Fibroblast of peridontal ligament (primary cell): ENCODE measurements around the gene UGT1A3.
"Not testable (repeated sequence)": the region's sequence is repeated elsewhere in the genome, so short reads cannot be mapped to it uniquely, and the experiment has no call there.

Source experiments
- DNase-seq: peaks from one replicate; pipeline ENCODE4 v3.0.0-alpha.2; 2010; ENCODE audit errors: extremely low read depth

UGT1A3 gene

DNA sequence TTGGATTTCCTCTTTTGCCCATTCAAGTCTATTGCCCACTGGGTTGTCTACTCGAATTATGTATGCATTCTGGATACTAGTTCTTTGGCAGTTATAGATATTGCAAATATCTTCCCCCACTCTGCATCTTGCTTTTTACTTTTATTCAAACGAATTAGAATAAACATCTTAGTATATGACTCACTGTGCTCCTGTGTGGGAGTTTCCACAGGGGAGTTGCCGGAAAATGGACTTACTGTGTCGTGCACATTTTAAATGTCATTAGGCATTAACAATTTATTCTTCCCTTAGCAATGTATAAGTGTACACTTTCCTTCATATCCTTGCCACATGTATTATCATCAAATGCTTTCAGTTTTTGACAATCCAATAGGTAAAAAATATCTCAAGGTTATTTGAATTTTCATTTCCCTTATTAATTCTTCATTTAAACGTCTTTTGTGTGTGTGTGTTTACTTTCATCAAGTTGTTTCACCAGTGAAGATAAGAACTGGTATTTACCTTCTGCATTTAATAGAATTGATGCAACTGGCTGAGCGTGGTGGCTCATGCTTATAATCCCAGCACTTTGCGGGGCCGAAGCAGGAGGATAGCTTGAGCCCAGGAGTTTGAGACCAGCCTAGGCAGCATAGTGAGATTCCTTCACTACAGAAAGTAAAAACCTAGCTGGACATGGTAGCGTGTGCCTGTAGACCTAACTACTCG is 20.8 kb upstream of the UGT1A3 start:
- peak; percentile 22 for DNase-seq

- no peak for DNase-seq
Observed at GRCh38 chr2:233708942-233709341, 19.9 kb upstream of the UGT1A3 start.

GRCh38 chr2:233711312-233712008 is 17.4 kb upstream of the UGT1A3 start:
- peak; percentile 74 for DNase-seq

DNA sequence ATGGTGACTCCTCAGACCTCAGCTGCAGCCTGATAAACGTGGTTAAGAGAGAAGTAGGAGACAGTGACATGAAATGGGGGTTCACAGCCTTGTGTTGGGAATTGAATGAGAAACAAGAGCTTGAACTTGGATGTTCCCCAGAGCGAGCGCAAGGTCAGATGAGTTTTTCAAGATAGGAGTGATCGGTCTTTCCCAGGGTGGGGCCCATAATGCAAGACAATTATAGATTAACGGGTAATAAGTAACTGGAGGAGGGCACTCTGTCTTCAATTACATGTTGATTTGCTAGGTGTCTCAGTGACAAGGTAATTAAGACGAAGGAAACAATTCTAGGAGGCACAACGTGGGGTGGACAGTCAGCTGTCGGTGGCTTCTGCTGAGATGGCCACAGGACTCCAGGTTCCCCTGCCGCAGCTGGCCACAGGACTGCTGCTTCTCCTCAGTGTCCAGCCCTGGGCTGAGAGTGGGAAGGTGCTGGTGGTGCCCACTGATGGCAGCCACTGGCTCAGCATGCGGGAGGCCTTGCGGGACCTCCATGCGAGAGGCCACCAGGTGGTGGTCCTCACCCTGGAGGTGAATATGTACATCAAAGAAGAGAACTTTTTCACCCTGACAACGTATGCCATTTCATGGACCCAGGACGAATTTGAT is 16.1 kb upstream of the UGT1A3 start, which contains the start of gene UGT1A5:
Gene UGT1A5 (plus strand): TSS at position 297 of the 651 bp plus-strand sequence. CDS start 85 bp downstream, at position 382.
- DNase-seq, result no peak

GRCh38 chr2:233713262-233713615 is 15.6 kb upstream of the UGT1A3 start:
- no peak for DNase-seq

DNA sequence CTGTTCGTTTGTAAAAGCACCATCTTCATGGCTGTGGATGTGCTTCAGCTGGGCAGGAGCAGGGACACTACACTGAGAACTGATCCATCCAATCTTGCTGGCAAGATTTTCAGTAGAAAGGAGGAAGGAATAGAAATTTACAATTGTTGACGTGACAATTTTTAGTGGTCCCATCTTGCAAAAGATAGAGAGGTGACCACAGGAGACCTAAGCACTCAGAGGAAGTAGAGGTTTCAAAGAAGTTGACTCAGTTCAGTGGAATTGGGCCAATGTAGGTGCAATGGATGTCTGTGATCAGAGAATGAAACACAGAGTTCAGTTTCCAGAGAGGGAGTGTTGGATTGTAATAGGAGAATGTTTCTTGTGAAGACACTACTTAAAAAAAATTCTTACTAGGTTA is 14.7 kb upstream of the UGT1A3 start:
- no peak for DNase-seq

GRCh38 chr2:233718552-233718951 is 10.3 kb upstream of the UGT1A3 start, which contains the start of gene UGT1A4:
Gene UGT1A4 (plus strand): TSS chr2:233718736. CDS start chr2:233718821, 85 bp downstream.
- DNase-seq, result no peak

DNA sequence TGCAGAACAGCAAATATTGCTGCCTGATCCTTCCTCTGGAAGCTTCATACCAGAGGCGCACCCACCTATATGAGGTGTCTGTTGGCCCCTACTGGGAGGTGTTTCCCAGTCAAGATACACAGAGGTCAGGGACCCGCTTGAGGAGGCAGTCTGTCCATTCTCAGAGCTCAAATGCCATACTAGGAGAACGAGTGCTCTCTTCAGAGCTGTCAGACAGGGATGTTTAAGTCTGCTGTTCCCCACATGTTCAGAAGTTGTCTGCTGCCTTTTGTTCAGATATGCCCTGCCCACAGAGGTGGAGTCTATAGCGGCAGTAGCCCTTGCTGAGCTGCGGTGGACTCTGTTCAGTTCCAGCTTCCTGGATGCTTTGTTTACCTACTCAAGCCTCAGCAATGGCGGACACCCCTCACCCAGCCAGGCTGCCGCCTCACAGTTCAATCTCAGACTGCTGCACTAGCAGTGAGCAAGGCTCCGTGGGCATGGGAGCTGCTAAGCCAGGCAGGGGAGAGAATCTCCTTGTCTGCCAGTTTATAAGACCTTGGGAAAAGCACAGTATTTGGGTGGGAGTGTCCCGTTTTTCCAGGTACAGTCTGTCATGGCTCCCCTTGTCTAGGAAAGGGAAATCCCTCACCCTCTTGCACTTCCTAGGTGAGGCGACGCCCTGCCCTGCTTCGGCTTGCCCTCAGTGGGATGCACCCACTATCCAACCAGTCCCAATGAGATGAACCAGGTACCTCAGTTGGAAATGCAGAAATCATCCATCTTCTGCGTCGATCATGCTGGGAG is 8.2 kb downstream of the UGT1A3 start:
- not testable (repeated sequence) for DNase-seq

DNA sequence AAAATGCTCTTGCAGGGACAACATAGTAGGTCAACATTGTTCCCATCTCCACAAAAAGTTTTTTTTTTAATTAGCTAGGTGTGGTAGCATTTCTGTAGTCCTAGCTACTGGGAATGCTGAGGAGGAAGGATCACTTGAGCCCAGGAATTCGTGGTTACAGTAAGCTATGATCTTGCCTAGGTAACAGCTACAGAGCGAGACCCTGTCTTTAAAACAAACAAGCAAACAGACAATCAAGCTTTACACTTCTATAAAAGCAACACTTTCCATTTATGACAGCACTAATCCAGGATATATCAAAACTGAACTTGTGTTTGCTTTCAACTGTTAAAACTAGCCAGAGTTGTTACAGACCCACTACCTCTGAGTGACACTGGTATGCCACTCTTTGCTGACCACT is 12.0 kb downstream of the UGT1A3 start:
- no peak for DNase-seq

DNA sequence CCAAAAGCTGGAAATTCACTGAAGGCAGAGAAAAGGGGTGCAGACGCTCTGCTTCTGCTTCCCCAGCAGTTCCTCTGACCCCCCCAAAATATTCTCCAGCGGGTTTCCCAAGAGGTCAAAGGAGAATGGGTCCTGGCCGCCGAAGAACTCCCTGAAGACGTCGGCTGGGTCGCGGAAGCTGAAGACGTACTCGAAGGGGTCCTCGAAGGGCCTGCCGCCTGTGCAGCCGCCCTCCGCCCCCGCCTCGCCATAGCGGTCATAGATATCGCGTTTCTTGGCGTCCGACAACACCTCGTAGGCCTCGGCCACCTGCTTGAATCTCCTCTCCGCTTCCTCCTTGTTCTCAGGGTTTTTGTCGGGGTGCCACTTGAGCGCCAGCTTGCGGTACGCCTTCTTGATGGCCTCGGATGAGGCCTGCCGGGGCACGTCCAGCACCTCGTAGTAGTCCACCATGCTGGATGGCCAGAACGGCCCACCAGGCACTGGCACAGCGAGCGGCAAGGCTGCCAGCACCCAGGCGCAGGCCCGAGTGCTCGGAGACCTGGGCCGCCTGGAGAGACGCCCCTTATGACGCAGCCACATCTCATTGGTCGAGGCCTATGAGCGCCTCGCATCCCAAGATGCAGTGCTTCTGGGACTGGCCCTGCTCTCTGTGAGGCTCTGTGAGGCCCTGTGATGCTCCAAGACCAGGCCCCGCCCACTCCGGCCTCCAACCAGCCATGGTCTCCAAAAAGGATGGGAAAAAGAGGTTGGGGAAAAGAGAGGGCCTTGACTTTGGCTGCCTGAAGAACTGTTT is 14.8 kb downstream of the UGT1A3 start:
- no peak for DNase-seq

DNA sequence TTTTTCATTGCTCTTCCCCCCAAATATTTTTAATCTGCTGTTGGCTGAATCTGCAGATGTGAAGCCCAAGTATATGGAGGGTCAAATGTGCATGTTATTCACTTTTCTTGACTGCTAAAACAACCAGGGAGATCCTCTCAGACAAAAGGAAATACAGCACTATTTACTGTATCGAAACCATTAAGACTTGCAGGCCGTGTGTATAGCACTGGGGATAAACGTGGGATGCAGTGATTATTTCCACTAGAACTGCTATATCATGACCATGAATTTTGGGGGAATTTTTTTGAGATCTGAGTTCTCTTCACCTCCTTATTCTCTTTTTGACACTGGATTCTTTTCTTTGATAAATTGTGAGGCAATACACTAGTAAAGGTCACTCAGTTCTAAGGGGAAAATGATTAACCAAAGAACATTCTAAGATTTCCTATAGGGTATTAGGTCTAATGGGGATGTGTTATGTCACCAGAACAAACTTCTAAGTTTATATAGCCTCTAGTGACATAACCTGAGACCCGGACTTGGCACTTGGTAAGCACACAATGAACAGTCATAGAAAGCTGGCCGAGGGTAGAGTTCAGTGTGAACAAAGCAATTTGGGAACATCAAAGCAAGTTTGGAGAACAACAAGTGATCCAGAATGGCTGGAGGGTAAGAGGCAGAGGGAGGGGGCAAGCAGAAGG is 16.4 kb downstream of the UGT1A3 start:
- DNase-seq, result no peak

GRCh38 chr2:233745838-233746237 is 17.0 kb downstream of the UGT1A3 start:
- not testable (repeated sequence) for DNase-seq

DNA sequence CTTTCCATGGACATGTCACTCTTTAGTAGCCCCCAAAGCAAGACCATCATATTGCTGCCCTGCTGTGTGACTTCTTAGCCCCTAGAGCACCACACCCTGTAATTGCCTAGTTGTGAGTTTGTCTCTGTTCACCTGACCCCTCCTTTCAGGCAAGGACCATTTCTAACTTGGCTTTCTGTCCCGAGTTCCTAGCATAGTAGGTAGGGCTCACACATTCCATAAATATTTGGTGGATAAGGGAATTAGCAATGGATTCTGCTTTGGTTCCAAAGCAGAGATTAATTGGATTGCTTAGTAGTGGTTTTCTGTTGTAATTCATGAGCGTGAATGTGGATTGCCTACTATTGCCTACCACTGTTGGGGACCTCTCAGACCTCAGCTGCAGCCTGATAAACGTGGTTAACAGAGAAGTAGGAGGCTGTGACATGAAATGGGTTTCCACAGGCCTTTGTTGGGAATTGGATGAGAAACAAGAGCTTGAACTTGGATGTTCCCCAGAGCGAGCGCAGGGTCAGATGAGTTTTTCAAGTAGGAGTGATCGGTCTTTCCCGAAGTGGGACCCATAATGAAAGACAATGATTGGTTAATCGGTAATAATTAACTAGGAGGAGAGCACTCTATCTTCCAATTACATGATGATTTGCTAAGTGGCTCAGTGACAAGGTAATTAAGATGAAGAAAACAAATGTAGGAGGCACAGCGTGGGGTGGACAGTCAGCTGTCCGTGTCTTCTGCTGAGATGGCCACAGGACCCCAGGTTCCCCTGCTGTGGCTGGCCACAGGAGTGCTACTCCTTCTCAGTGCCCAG is 17.8 kb downstream of the UGT1A3 start:
- DNase-seq, result no peak

- DNase-seq, result no peak
Observed at GRCh38 chr2:233747283-233747544, 18.4 kb downstream of the UGT1A3 start.

DNA sequence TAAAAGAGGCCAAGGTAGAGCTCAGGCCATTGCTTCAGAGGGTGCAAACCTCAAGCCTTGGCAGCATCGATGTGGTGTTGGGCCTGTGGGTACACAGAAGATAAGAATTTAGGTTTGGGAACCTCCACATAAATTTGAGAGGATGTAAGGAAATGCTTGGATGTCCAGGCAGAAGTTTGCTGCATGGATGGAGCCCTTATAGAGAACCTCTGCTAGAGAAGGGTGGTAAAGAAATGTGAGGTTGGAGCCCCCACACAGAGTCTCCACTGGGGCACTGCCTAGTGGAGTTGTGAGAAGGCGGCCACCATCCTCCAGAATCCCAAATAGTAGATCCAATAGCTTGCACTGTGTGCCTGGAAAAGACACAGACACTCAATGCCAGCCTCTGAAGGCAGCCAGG is 21.8 kb downstream of the UGT1A3 start:
- DNase-seq, result not testable (repeated sequence)

DNA sequence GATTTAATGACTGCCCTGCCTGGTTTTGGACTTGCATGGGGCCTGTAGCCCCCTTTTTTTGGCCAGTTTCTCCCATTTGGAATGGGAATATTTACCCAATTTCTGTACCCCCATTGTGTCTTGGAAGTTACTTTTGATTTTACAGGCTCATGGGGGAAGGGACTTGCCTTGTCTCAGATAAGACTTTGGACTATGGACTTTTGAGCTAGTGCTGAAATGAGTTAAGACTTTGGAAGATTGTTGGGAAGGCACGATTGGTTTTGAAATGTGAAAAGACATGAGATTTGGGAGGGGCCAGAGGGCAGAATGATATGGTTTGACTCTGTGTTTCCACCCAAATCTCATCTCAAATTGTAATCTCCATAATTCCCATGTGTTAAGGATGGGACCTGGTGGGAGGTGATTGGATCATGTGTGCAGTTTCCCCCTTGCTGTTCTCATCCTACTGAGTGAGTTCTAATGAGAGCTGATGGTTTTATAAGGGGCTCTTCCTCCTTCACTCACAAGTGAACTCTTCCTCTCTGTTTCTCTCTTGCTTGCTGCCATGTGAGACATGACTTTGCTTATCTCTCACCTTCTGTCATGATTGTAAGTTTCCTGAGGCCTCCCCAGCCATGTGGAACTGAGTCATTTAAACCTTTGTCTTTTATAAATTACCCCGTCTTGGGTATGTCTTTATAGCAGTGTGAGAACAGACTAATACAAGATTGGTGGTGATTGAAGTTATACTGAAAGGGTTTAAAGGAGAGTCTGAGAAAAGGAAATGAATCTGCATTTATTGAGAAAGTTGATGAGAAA is 22.6 kb downstream of the UGT1A3 start:
- not testable (repeated sequence) for DNase-seq

GRCh38 chr2:233754872-233755611 is 26.2 kb downstream of the UGT1A3 start:
- no peak for DNase-seq

GRCh38 chr2:233756429-233757081 is 27.7 kb downstream of the UGT1A3 start:
- no peak for DNase-seq
